PC-9 (cell line): ENCODE data around the gene APOLD1. TPM values are rescaled to one million over a fixed set of nuclear protein-coding genes. Genes with fewer than 3 reads are reported as not detected.
A peak's percentile ranks its signal among the peaks of the same experiment; 100 is the strongest.

ENCODE experiments used
- BruUV-seq: library from RNA; stranded (reverse); fragments of 400-500 nt; replicated peaks from 2 replicates; lab custom pipeline; 2021; lab: Mats Ljungman, UMichigan
- CTCF ChIA-PET: fragments of 300-600 bp; sonication (Branson Sonifier 250); formaldehyde crosslinking; loops from one replicate; lab custom pipeline; 2022; ENCODE audit warnings: antibody characterized with exemption; lab: Charles Lee
- POLR2A ChIA-PET: fragments of 300-600 bp; sonication (Branson Sonifier 250); formaldehyde crosslinking; loops from one replicate; lab custom pipeline; 2022; ENCODE audit warnings: antibody characterized with exemption; ENCODE audit not compliant: unreplicated experiment; lab: Charles Lee
- DNase-seq, 2 experiments: peaks; one replicate each; pipeline versions ENCODE4 v3.0.0 to v3.0.0-alpha.2; 2015 to 2022; ENCODE audit warnings: mixed read lengths in 1 of 2
- H2AFZ ChIP-seq: fragments of 200-600 bp; sonication (generic); 2 replicates; pipeline ENCODE4 v1.8.1; 2017; ENCODE audit warnings: antibody characterized with exemption
- H3F3A ChIP-seq: fragments of 200-600 bp; sonication (generic); 2 replicates; pipeline ENCODE4 v1.8.1; 2017; ENCODE audit warnings: antibody characterized with exemption, mild to moderate bottlenecking, low read depth; ENCODE audit not compliant: insufficient read depth
- H3K27ac ChIP-seq: fragments of 200-600 bp; sonication (generic); 2 replicates; pipeline ENCODE4 v1.6.1; 2016; ENCODE audit warnings: mixed run types
- H3K27me3 ChIP-seq: fragments of 200-600 bp; sonication (generic); 2 replicates; pipeline ENCODE4 v1.6.1; 2016; ENCODE audit warnings: low read depth, mixed run types; ENCODE audit not compliant: insufficient read depth
- H3K36me3 ChIP-seq: fragments of 200-600 bp; sonication (generic); 2 replicates; pipeline ENCODE4 v1.6.1; 2016; ENCODE audit warnings: low read depth, mixed run types
- H3K4me1 ChIP-seq: fragments of 200-600 bp; sonication (generic); replicated peaks from 2 replicates; pipeline ENCODE4 v1.6.1; 2016; ENCODE audit warnings: mixed run types; ENCODE audit not compliant: insufficient read depth
- H3K4me2 ChIP-seq: fragments of 200-600 bp; sonication (generic); 2 replicates; pipeline ENCODE4 v1.6.1; 2017; ENCODE audit warnings: mixed run types
- H3K4me3 ChIP-seq: fragments of 200-600 bp; sonication (generic); 2 replicates; pipeline ENCODE4 v1.6.1; 2016; ENCODE audit warnings: mixed run types
- H3K79me2 ChIP-seq: fragments of 200-600 bp; sonication (generic); 2 replicates; pipeline ENCODE4 v1.6.1; 2017; ENCODE audit warnings: low read depth, mixed run types
- H3K9me2 ChIP-seq: fragments of 200-600 bp; sonication (generic); 2 replicates; pipeline ENCODE4 v1.8.1; 2017; ENCODE audit warnings: mild to moderate bottlenecking; ENCODE audit not compliant: insufficient read depth
- H3K9me3 ChIP-seq: fragments of 200-600 bp; sonication (generic); 2 replicates; pipeline ENCODE4 v1.8.1; 2016; ENCODE audit warnings: low read depth; ENCODE audit not compliant: insufficient read depth
- H4K20me1 ChIP-seq: fragments of 200-600 bp; sonication (generic); 2 replicates; pipeline ENCODE4 v1.8.1; 2017; ENCODE audit not compliant: insufficient read depth
- EZH2 ChIP-seq: fragments of 200-600 bp; sonication (generic); IDR thresholded peaks from 2 replicates; pipeline ENCODE4 v1.8.0; 2017; ENCODE audit warnings: antibody characterized with exemption, low read depth
- intact Hi-C: fragments of 100-400 bp; cut with micrococcal nuclease; formaldehyde crosslinking; loops from one replicate; pipeline ENCODE4 v1.10.0; 2022; ENCODE audit not compliant: unreplicated experiment
- total RNA-seq: library from RNA; stranded (reverse); gene quantifications from 2 replicates; pipeline ENCODE4 v1.2.3, GENCODE V29; 2021
- TF ChIP-seq, protein P1 (sequence below): fragments of 200-600 bp; sonication (generic); conservative IDR thresholded peaks from 2 replicates; pipeline ENCODE4 v1.6.1; 2017; ENCODE audit warnings: mixed run types, antibody characterized with exemption, mild to moderate bottlenecking, moderate library complexity

The APOLD1 gene
- total RNA-seq, 1 experiment from 2014 or later = 23.3 TPM

DNA sequence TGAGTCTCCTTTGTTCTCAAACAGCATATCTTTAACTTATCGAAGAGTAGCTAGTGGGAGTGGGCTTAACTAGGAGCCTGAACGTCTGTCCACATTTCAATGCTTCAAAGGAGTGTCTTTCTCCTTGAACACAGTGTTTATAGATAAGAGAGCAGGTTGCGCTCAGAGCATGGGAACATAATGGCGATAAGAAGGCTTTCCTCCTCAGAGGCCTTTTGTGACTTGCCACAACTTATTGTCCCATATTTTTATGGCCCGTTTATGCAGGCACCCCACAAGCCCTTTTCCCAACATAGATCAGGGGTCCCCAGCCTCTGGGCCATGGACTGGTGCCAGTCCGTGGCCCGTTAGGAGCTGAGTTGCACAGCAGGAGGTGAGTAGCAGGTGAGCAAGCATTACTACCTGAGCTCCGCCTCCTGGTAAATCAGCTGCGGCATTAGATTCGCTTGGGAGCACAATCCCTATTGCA, 25.1 kb downstream of the APOLD1 start:
- Histone ChIP-seq H3K27me3 (no peaks in the 10 kb centered on the region), H3K27ac (no peak overlapping the region), H3K4me1 (peaks cover 62% of the 10 kb centered on the region), H3K9me2 (no peaks in the 10 kb centered on the region), H3K79me2 (peaks cover 36% of the 10 kb centered on the region), H3K36me3 (peaks cover 15% of the 10 kb centered on the region), H3F3A (peaks cover 33% of the 10 kb centered on the region; the same call in 1 of the 2 replicates), H3K9me3 (no peaks in the 10 kb centered on the region), H3K4me3 (no peak overlapping the region), H2AFZ (no peak overlapping the region), H4K20me1 (no peaks in the 10 kb centered on the region), H3K4me2 (no peak overlapping the region)
- POLR2A ChIA-PET = interaction anchor here (0.6 kb wide), 5 partner anchors 17 to 158 kb away, joined by 3 to 5 read pairs (median 4); no protein-coding TSS in a partner anchor
- TF ChIP-seq, protein P1, sequence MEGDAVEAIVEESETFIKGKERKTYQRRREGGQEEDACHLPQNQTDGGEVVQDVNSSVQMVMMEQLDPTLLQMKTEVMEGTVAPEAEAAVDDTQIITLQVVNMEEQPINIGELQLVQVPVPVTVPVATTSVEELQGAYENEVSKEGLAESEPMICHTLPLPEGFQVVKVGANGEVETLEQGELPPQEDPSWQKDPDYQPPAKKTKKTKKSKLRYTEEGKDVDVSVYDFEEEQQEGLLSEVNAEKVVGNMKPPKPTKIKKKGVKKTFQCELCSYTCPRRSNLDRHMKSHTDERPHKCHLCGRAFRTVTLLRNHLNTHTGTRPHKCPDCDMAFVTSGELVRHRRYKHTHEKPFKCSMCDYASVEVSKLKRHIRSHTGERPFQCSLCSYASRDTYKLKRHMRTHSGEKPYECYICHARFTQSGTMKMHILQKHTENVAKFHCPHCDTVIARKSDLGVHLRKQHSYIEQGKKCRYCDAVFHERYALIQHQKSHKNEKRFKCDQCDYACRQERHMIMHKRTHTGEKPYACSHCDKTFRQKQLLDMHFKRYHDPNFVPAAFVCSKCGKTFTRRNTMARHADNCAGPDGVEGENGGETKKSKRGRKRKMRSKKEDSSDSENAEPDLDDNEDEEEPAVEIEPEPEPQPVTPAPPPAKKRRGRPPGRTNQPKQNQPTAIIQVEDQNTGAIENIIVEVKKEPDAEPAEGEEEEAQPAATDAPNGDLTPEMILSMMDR = no peak
- no peak for TF ChIP-seq EZH2
- BruUV-seq = no TSS peak
- DNase-seq = no peak
- intact Hi-C loops = no loop called here
- CTCF ChIA-PET = interaction anchor here (1.2 to 2.4 kb wide), 2 partner anchors 25 to 165 kb away, joined by 3 to 6 read pairs; no protein-coding TSS in a partner anchor

DNA sequence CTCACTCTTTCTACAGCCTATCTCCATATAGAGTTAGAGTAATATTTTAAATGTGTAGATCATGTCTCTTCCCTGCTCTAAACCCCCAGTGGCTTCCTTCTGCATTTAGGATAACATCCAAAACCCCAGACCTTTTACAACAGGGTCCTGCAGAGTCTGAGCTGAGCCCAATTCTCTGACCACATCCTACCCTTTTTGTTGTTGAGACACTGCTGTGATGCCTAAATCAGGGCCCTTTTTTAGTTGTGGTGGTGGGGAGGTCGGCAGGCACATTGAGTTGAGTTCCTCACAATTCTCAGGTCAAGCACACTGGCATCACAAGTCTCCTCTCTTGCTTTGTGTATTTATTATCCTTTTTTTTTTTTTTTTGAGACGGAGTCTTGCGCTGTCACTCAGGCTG, 25.9 kb downstream of the APOLD1 start:
- POLR2A ChIA-PET = interaction anchor here (0.6 kb wide), 3 partner anchors 16 to 52 kb away, joined by 3 to 5 read pairs (median 4); no protein-coding TSS in a partner anchor
- BruUV-seq = no TSS peak
- Histone ChIP-seq H3K79me2 (peaks cover 37% of the 10 kb centered on the region), H3K27ac (no peak overlapping the region), H2AFZ (no peak overlapping the region), H3K4me2 (no peak overlapping the region), H3K9me2 (no peaks in the 10 kb centered on the region), H3K4me3 (no peak overlapping the region), H4K20me1 (no peaks in the 10 kb centered on the region), H3K36me3 (peaks cover 23% of the 10 kb centered on the region), H3F3A (peaks cover 26% of the 10 kb centered on the region; the same call in 1 of the 2 replicates), H3K4me1 (peaks cover 63% of the 10 kb centered on the region), H3K9me3 (no peaks in the 10 kb centered on the region), H3K27me3 (no peaks in the 10 kb centered on the region)
- TF ChIP-seq, protein P1 = no peak
- no peak for TF ChIP-seq EZH2
- intact Hi-C loops = no loop called here
- no peak for DNase-seq
- CTCF ChIA-PET = interaction anchor here (0.6 to 2.4 kb wide), 5 partner anchors 24 to 572 kb away, joined by 3 to 17 read pairs (median 6); no protein-coding TSS in a partner anchor

DNA sequence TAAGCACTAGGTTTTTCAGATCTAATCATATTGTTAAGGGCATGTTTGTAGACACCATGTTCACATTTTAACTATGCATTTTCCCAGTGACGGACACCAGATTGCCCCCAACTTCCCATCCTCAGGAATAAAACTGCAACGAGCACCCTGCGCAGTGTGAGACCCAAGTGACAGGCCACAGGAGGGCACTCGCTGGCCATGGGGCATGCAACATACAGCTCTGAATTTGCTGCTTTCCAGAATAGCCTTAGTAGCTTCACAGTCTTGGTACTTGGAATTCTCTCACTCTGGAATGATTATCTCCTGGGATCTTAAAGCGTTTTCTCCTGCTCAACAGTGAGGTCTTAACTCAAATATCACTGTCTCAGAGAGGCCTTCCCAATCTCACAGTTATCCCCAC, 26.7 kb downstream of the APOLD1 start:
- Histone ChIP-seq H3K4me2 (peak overlapping the region; percentile 90), H3K9me3 (no peaks in the 10 kb centered on the region), H3K4me3 (no peak overlapping the region), H3K79me2 (peaks cover 40% of the 10 kb centered on the region), H3K9me2 (no peaks in the 10 kb centered on the region), H3F3A (peaks cover 27% of the 10 kb centered on the region), H4K20me1 (no peaks in the 10 kb centered on the region), H3K27ac (peak overlapping the region; percentile 81), H3K4me1 (peaks cover 64% of the 10 kb centered on the region), H3K27me3 (no peaks in the 10 kb centered on the region), H2AFZ (no peak overlapping the region), H3K36me3 (peaks cover 31% of the 10 kb centered on the region)
- BruUV-seq = no TSS peak
- POLR2A ChIA-PET = interaction anchor here (0.6 to 1.1 kb wide), 6 partner anchors 32 to 435 kb away, joined by 4 to 9 read pairs (median 6); partner anchors contain the start of gene GPRC5A
- intact Hi-C loops = loop anchor here (1.0 to 2.0 kb wide), 4 partner anchors 23 to 212 kb away; no protein-coding TSS in a partner anchor
- peak; percentile 57 to 75 for DNase-seq
- CTCF ChIA-PET = interaction anchor here (0.5 to 2.7 kb wide), 23 partner anchors 11 to 571 kb away, joined by 3 to 19 read pairs (median 4); partner anchors contain the start of gene GPRC5A
- no peak for TF ChIP-seq EZH2
- TF ChIP-seq, protein P1 = peak; percentile 70
